ENCODE measurements around the gene SEZ6L2. TPM values are rescaled to one million over a fixed set of nuclear protein-coding genes. Genes with fewer than 3 reads are reported as not detected.
A peak's percentile ranks its signal among the peaks of the same experiment; 100 is the strongest.

The SEZ6L2 gene
- total RNA-seq, 1 donor from 2014 or later: 34.2 TPM

DNA sequence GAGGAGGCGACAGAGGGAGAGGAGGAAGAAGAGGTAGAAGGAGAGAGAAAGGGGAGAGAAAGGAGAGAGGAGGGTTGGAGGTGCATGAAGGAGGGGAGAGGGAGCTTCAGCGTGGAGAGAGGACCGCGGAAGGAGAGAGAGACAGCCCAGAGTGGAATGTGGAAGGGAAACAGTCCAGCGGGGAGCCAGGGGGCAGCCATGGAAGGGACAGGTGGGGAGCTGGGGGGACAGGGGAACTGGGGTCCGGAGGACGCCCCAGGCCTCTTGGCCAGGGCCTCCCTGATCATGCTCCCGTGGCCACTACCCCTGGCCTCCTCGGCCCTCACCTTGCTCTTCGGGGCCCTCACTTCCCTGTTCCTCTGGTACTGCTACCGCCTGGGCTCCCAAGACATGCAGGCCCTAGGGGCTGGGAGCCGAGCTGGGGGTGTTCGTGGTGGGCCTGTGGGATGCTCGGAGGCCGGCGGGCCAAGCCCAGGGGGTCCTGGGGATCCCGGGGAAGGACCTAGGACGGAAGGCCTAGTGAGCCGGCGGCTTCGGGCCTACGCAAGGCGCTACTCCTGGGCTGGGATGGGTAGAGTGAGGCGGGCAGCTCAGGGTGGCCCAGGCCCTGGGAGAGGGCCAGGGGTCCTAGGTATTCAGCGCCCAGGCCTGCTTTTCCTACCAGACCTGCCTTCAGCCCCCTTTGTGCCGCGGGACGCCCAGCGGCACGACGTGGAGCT is 1.7 kb upstream of the SEZ6L2 start:
- Mint-ChIP-seq H3K36me3 (ENCODE audit: low read depth, unreplicated experiment) (peaks cover 8% of the 10 kb centered on the region), H3K27me3 (ENCODE audit: unreplicated experiment) (peaks cover 16% of the 10 kb centered on the region), H3K4me3 (ENCODE audit: unreplicated experiment) (peak overlapping the region; percentile 87), H3K27ac (ENCODE audit: unreplicated experiment) (no peak overlapping the region), H3K4me1 (ENCODE audit: unreplicated experiment) (peaks cover 13% of the 10 kb centered on the region), H3K9me3 (ENCODE audit: unreplicated experiment) (no peaks in the 10 kb centered on the region)
- no peak for DNase-seq (ENCODE audit: low spot score)
- TF ChIP-seq, protein P1, sequence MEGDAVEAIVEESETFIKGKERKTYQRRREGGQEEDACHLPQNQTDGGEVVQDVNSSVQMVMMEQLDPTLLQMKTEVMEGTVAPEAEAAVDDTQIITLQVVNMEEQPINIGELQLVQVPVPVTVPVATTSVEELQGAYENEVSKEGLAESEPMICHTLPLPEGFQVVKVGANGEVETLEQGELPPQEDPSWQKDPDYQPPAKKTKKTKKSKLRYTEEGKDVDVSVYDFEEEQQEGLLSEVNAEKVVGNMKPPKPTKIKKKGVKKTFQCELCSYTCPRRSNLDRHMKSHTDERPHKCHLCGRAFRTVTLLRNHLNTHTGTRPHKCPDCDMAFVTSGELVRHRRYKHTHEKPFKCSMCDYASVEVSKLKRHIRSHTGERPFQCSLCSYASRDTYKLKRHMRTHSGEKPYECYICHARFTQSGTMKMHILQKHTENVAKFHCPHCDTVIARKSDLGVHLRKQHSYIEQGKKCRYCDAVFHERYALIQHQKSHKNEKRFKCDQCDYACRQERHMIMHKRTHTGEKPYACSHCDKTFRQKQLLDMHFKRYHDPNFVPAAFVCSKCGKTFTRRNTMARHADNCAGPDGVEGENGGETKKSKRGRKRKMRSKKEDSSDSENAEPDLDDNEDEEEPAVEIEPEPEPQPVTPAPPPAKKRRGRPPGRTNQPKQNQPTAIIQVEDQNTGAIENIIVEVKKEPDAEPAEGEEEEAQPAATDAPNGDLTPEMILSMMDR (IDR thresholded peaks at IDR 0.05; ENCODE audit: unreplicated experiment): no peak

DNA sequence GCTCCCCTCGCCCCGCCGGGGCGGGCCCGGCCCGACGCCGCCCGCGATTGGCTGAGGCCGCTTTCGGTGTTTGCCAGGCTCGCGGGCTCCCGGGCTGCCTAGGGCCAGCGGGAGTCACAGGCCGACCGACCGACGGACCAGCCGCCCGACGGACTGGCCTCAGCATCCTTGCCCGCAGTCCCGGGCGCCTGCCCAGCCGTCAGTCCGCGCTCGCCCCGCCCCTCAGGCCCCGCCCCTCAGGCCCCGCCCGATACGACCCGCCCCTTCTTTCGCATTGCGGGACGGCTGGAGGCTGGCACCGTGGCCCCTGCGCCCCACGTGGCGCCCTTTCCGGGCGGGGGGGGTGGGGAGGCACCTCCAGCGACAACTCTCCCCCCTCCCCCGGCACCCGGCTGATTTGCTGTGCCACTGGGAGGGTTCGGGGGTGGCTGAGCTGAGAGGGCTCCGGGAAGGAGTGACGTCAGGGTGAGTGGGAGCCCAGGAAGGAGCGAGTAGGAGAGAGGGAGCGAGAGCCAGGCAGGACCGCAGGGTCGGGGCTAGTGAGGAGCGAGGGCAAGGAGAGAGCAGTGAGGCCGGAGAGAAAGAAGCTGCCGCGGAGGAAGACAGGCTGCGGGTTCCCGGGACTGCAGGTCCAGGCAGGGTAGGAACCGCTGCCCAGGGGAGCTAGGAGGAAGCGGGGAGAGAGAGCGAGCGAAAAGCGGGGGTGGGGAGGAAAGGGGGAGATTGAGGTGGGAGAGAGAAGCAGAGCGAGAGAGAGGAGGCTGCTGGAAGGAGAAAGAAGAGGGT is 945 bp upstream of the SEZ6L2 start, which contains the start of gene ASPHD1:
ASPHD1 (plus strand) TSS at position 387 of the 786 bp plus-strand sequence. CDS start 484 bp downstream, outside the sequence.
- peaks cover 13% of the 10 kb centered on the region for H3K4me1 Mint-ChIP-seq (ENCODE audit: unreplicated experiment)
- H3K27me3 Mint-ChIP-seq (ENCODE audit: unreplicated experiment): peaks cover 17% of the 10 kb centered on the region
- TF ChIP-seq, protein P1 (IDR thresholded peaks at IDR 0.05; ENCODE audit: unreplicated experiment): no peak
- peaks cover 8% of the 10 kb centered on the region for H3K36me3 Mint-ChIP-seq (ENCODE audit: low read depth, unreplicated experiment)
- H3K9me3 Mint-ChIP-seq (ENCODE audit: unreplicated experiment): no peaks in the 10 kb centered on the region
- H3K4me3 Mint-ChIP-seq (ENCODE audit: unreplicated experiment): peak within 1 kb of the TSS; percentile 87
- DNase-seq (ENCODE audit: low spot score): peak; percentile 31
- no peak within 1 kb of the TSS for H3K27ac Mint-ChIP-seq (ENCODE audit: unreplicated experiment)

DNA sequence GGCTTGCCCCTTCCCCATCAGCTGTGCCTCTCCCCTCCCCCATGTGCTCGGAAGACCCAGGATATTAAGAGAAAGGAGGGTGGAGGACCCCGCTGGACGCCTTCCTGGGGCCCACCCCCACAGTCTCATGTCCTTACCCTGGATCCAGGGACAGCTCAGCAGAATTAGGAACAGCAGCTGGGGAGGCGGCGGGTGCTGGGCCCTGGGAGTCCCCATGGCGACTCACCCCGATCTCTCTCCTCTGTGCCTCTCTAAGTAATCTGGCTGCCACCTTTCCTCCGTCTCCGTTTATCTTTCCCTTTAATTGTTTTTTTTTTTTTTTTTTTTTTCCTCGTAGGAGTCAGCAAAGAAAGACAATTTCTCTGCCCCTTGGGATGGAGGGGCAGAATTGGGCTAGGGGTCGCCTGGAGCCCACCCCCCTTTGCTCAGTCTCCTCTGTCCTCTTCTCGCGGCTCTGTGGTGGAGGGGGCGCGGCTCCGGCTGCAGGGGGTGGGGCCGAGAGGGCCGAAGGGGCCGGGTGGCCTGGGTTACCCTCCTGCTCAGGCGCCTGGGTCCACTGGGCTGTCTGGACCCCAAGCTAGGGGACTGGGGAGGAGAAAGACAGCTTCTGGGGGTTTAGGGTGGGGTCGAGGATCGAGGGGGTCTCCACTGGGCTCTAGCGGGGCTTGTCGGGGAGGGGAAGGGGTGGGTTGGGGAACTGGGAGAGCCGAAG is 390 bp downstream of the SEZ6L2 start:
- Mint-ChIP-seq H3K27me3 (ENCODE audit: unreplicated experiment) (peaks cover 17% of the 10 kb centered on the region), H3K4me3 (ENCODE audit: unreplicated experiment) (peak overlapping the region; percentile 77), H3K27ac (ENCODE audit: unreplicated experiment) (peak overlapping the region; percentile 13), H3K9me3 (ENCODE audit: unreplicated experiment) (no peaks in the 10 kb centered on the region), H3K4me1 (ENCODE audit: unreplicated experiment) (peaks cover 13% of the 10 kb centered on the region), H3K36me3 (ENCODE audit: low read depth, unreplicated experiment) (peaks cover 8% of the 10 kb centered on the region)
- TF ChIP-seq, protein P1 (IDR thresholded peaks at IDR 0.05; ENCODE audit: unreplicated experiment): no peak
- DNase-seq (ENCODE audit: low spot score): peak; percentile 74

DNA sequence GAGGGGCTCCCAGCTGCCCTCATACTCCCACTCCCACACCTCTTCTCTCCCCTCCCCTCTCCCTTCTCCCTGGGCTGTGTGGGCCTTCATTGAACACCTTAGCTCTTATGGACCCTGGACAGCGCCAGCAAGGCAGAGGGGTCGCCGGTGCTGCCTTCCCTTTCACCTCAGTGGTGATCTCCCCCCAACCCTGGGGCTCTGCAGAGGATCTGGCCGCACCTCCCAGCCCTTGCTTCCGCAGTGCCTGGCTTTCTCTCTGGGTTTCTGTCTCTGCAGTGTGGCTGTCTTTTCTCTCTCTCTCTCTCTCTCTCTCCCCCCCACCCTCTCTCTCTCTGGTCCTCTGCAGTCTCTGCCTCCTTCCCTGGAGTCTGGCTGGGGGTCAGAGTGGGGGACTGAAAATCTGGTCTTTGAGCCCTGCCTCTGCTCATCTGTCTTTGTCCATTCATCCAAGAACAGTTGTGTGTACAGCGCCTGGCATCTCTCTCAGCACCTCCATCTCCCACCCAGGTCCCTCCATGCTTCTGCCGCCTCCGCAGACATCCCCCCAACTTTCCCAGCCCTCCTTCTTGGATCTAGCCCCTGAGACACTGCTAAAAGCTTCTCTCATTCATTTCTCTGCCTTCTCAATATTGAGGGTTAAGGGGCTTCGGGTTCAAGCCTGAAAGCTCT is 1.1 kb downstream of the SEZ6L2 start:
- peak overlapping the region; percentile 13 for H3K27ac Mint-ChIP-seq (ENCODE audit: unreplicated experiment)
- TF ChIP-seq, protein P1 (IDR thresholded peaks at IDR 0.05; ENCODE audit: unreplicated experiment): no peak
- no peak for DNase-seq (ENCODE audit: low spot score)

More for the DNA sequence above, 1.1 kb downstream of the SEZ6L2 start:
- Mint-ChIP-seq H3K27me3 (ENCODE audit: unreplicated experiment) (peaks cover 17% of the 10 kb centered on the region), H3K4me3 (ENCODE audit: unreplicated experiment) (peak overlapping the region; percentile 77), H3K4me1 (ENCODE audit: unreplicated experiment) (peaks cover 8% of the 10 kb centered on the region), H3K36me3 (ENCODE audit: low read depth, unreplicated experiment) (peaks cover 8% of the 10 kb centered on the region), H3K9me3 (ENCODE audit: unreplicated experiment) (no peaks in the 10 kb centered on the region)

Measured in endothelial cell (in vitro differentiated cells).